Measurements from ENCODE around the gene SCN8A. TPM values are rescaled to one million over a fixed set of nuclear protein-coding genes. Genes with fewer than 3 reads are reported as not detected.

Gene SCN8A
- total and polyA plus RNA-seq, 2 donors from 2014 or later: 0.34 to 1.4 TPM

DNA sequence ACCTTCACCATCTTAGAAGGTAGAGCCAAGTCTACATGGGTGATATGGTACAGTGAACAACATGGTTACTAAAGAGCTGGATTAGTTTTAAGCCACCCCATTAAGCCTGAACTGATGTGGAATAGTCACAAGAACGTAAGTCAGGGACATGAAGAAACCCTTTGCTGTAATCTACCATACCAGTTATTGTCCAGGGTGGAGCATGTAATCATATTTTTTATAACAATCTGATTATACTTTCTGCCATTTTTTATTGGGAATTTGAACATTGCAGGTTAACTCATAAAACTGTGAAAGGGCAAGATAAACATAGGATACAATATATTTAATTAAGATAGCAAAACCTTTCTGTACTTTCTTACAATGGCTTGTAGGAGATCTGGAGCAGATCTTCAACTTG, 153.9 kb downstream of the SCN8A start:
- intact Hi-C loops (cut with DNase I): no loop called here
- Histone ChIP-seq H3K9ac (ENCODE audit: low read length in 3 of 3) (no peak overlapping the region), H3K4me1 (ENCODE audit: control insufficient read depth in 2 of 3, insufficient read depth in 2 of 3, low read depth in 1 of 3, low read length in 3 of 3) (no peaks in the 10 kb centered on the region), H3K27ac (ENCODE audit: low read depth in 2 of 2, low read length in 2 of 2) (no peak overlapping the region), H3K4me3 (ENCODE audit: low read length in 3 of 3) (no peak overlapping the region), H3K27me3 (ENCODE audit: control insufficient read depth, insufficient read depth, low read length) (no peaks in the 10 kb centered on the region), H3K9me3 (ENCODE audit: control insufficient read depth in 2 of 3, insufficient read depth in 1 of 3, low read length in 3 of 3) (no peaks in the 10 kb centered on the region), H3K36me3 (ENCODE audit: control insufficient read depth in 2 of 3, insufficient read depth in 3 of 3, low read length in 3 of 3) (no peaks in the 10 kb centered on the region)
- DNase-seq (no peak), FAIRE-seq (no peak)
- TF ChIP-seq, protein P1, sequence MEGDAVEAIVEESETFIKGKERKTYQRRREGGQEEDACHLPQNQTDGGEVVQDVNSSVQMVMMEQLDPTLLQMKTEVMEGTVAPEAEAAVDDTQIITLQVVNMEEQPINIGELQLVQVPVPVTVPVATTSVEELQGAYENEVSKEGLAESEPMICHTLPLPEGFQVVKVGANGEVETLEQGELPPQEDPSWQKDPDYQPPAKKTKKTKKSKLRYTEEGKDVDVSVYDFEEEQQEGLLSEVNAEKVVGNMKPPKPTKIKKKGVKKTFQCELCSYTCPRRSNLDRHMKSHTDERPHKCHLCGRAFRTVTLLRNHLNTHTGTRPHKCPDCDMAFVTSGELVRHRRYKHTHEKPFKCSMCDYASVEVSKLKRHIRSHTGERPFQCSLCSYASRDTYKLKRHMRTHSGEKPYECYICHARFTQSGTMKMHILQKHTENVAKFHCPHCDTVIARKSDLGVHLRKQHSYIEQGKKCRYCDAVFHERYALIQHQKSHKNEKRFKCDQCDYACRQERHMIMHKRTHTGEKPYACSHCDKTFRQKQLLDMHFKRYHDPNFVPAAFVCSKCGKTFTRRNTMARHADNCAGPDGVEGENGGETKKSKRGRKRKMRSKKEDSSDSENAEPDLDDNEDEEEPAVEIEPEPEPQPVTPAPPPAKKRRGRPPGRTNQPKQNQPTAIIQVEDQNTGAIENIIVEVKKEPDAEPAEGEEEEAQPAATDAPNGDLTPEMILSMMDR (IDR thresholded peaks at IDR 0.05; ENCODE audit: borderline replicate concordance, extremely low read depth, insufficient read depth): no peak

DNA sequence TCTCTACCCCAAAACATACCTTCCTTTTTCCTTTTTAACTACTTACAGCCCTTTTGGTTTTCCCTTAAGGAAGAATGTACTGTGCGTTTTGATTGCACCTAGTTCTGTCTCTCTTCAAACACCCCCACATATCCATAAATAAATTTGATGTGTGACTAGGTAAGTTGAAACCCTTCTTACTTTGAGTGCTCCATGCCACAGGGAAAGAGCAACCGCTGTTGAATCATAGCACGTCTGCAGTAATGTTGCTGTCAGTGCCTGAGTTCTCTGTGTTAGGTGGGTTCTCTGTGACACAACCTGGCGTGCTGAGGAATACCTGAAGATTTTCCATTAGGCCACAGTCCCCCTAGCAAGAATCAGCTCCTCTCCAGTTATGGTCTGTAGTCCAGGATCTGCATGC, 155.4 kb downstream of the SCN8A start:
- TF ChIP-seq, protein P1 (IDR thresholded peaks at IDR 0.05; ENCODE audit: borderline replicate concordance, extremely low read depth, insufficient read depth): no peak
- DNase-seq (peak in 2 of 5 donors; percentile 40 to 48), FAIRE-seq (no peak)
- Histone ChIP-seq H3K27me3 (ENCODE audit: control insufficient read depth, insufficient read depth, low read length) (no peaks in the 10 kb centered on the region), H3K27ac (ENCODE audit: low read depth in 2 of 2, low read length in 2 of 2) (no peak overlapping the region), H3K9me3 (ENCODE audit: control insufficient read depth in 2 of 3, insufficient read depth in 1 of 3, low read length in 3 of 3) (no peaks in the 10 kb centered on the region), H3K36me3 (ENCODE audit: control insufficient read depth in 2 of 3, insufficient read depth in 3 of 3, low read length in 3 of 3) (no peaks in the 10 kb centered on the region), H3K4me1 (ENCODE audit: control insufficient read depth in 2 of 3, insufficient read depth in 2 of 3, low read depth in 1 of 3, low read length in 3 of 3) (no peaks in the 10 kb centered on the region), H3K4me3 (ENCODE audit: low read length in 3 of 3) (no peak overlapping the region), H3K9ac (ENCODE audit: low read length in 3 of 3) (no peak overlapping the region)
- intact Hi-C loops (cut with DNase I): no loop called here

DNA sequence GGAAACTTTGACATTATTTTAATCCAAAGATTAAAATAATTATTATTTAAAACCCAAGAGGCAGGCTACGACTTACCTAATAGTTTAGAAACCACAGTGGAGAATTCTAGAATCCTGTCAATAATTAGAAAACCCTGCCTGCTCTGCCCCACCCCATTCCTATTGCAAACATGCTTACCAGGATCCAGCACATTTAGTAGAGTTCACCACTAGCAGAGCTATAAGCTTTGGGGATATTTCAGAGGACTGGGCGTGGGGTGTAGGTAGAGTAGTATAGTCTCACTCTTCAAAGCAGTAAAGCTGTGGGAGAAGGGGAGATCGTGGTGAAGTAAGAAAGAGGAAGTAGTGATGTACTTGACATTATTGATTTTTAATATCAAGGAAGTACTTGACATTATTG, 157.2 kb downstream of the SCN8A start:
- no peak overlapping the region for H3K27ac ChIP-seq (ENCODE audit: low read depth in 2 of 2, low read length in 2 of 2)
- FAIRE-seq: no peak

More for the DNA sequence above, 157.2 kb downstream of the SCN8A start:
- Histone ChIP-seq H3K36me3 (ENCODE audit: control insufficient read depth in 2 of 3, insufficient read depth in 3 of 3, low read length in 3 of 3) (no peaks in the 10 kb centered on the region), H3K9ac (ENCODE audit: low read length in 3 of 3) (no peak overlapping the region), H3K9me3 (ENCODE audit: control insufficient read depth in 2 of 3, insufficient read depth in 1 of 3, low read length in 3 of 3) (no peaks in the 10 kb centered on the region), H3K4me1 (ENCODE audit: control insufficient read depth in 2 of 3, insufficient read depth in 2 of 3, low read depth in 1 of 3, low read length in 3 of 3) (no peaks in the 10 kb centered on the region), H3K27me3 (ENCODE audit: control insufficient read depth, insufficient read depth, low read length) (no peaks in the 10 kb centered on the region), H3K4me3 (ENCODE audit: low read length in 3 of 3) (no peak overlapping the region)
- intact Hi-C loops (cut with DNase I): no loop called here
- TF ChIP-seq, protein P1 (IDR thresholded peaks at IDR 0.05; ENCODE audit: borderline replicate concordance, extremely low read depth, insufficient read depth): no peak
- no peak for DNase-seq
